Testis (tissue), 2 donors: Measurements from ENCODE around the gene MAMLD1.

ENCODE experiments used
- POLR2A ChIP-seq: fragments of 450-650 bp; IDR thresholded peaks from one replicate; pipeline ENCODE4 v1.6.1; 2017; ENCODE audit warnings: antibody characterized with exemption, mild to moderate bottlenecking, moderate library complexity
- TF ChIP-seq, protein P1 (sequence below), 3 experiments: fragments of 450-650 bp in 2 of 3; fragments of 200-600 bp in 1 of 3; sonication (generic) in 1 of 3; IDR thresholded peaks; one replicate each; pipeline ENCODE4 v1.5.1; 2016 to 2019; ENCODE audit warnings: antibody characterized with exemption in 3 of 3, mild to moderate bottlenecking in 2 of 3, moderate library complexity in 1 of 3

DNA sequence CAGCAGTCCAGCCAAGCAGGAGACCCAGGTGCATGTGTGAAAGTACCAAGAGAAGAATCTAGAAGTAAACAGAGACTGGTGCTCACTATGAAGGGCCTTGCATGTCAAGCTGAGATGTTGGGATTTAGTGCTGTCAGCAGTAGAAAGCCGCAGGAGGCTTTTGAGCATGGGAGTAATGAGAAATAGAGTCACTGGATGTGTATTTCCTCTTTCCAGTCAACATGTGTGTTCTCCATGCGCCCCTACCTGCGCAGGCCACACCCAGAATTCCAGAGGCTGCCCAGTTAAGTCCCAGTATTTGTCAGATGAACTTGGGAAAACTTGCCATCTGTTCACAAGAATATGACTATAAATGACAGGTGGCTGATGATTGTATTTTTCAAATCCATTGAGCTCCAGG is 4.5 kb upstream of the MAMLD1 start:
- TF ChIP-seq, protein P1, sequence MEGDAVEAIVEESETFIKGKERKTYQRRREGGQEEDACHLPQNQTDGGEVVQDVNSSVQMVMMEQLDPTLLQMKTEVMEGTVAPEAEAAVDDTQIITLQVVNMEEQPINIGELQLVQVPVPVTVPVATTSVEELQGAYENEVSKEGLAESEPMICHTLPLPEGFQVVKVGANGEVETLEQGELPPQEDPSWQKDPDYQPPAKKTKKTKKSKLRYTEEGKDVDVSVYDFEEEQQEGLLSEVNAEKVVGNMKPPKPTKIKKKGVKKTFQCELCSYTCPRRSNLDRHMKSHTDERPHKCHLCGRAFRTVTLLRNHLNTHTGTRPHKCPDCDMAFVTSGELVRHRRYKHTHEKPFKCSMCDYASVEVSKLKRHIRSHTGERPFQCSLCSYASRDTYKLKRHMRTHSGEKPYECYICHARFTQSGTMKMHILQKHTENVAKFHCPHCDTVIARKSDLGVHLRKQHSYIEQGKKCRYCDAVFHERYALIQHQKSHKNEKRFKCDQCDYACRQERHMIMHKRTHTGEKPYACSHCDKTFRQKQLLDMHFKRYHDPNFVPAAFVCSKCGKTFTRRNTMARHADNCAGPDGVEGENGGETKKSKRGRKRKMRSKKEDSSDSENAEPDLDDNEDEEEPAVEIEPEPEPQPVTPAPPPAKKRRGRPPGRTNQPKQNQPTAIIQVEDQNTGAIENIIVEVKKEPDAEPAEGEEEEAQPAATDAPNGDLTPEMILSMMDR (IDR thresholded peaks at IDR 0.05): no peak
- TF ChIP-seq POLR2A: no peak
